CD14-positive monocyte (primary cell): Measurements from ENCODE around the gene TEX54. TPM values are rescaled to one million over a fixed set of nuclear protein-coding genes. Genes with fewer than 3 reads are reported as not detected.

Source experiments
- DNase-seq, 3 donors: peaks; one replicate each; pipeline ENCODE4 v3.0.0-alpha.2; 2011 to 2022
- H2AFZ ChIP-seq: 2 replicates; pipeline ENCODE4 v1.6.0; 2012; ENCODE audit warnings: mild to moderate bottlenecking, low read depth, low read length, inconsistent platforms; ENCODE audit not compliant: insufficient read depth, poor library complexity, severe bottlenecking
- H3K27ac ChIP-seq, 2 donors: 1 replicate in 1 of 2; 2 replicates in 1 of 2; pipeline ENCODE4 v1.5.1; 2012 to 2013; ENCODE audit warnings: low read length in 2 of 2, control low read depth in 1 of 2, inconsistent platforms in 1 of 2, low read depth in 1 of 2, mild to moderate bottlenecking in 1 of 2
- H3K27me3 ChIP-seq, 2 donors: one replicate each; pipeline versions ENCODE4 v1.6.0 to v1.6.1; 2011 to 2013; ENCODE audit warnings: low read length in 2 of 2; ENCODE audit not compliant: control insufficient read depth in 2 of 2, insufficient read depth in 2 of 2
- H3K36me3 ChIP-seq, 2 donors: replicated peaks in 1 of 2; 1 replicate in 1 of 2; 2 replicates in 1 of 2; pipeline versions ENCODE4 v1.5.1 to v1.6.1; 2012 to 2013; ENCODE audit warnings: low read length in 2 of 2, control low read depth in 1 of 2, inconsistent platforms in 1 of 2, mild to moderate bottlenecking in 1 of 2; ENCODE audit not compliant: insufficient read depth in 2 of 2, control insufficient read depth in 1 of 2
- H3K4me1 ChIP-seq, 2 donors: 1 replicate in 1 of 2; 2 replicates in 1 of 2; pipeline versions ENCODE4 v1.5.1 to v1.6.1; 2012 to 2013; ENCODE audit warnings: low read length in 2 of 2, control low read depth in 1 of 2, inconsistent platforms in 1 of 2, mild to moderate bottlenecking in 1 of 2, moderate library complexity in 1 of 2; ENCODE audit not compliant: insufficient read depth in 2 of 2, control insufficient read depth in 1 of 2
- H3K4me2 ChIP-seq: replicated peaks from 2 replicates; pipeline ENCODE3; 2012; ENCODE audit warnings: low read length, moderate library complexity, mild to moderate bottlenecking; ENCODE audit not compliant: poor library complexity, severe bottlenecking; ENCODE audit errors: extremely low read depth
- H3K4me3 ChIP-seq, 3 experiments: fragments of 200-600 bp in 1 of 3; sonication (generic) in 1 of 3; replicated peaks in 1 of 3; 1 replicate in 2 of 3; 2 replicates in 1 of 3; pipeline ENCODE4 v1.5.1; 2011 to 2013; ENCODE audit warnings: low read length in 3 of 3, mild to moderate bottlenecking in 3 of 3, control low read depth in 2 of 3, low read depth in 2 of 3, inconsistent platforms in 1 of 3, moderate library complexity in 1 of 3
- H3K79me2 ChIP-seq: 2 replicates; pipeline ENCODE4 v1.6.0; 2012; ENCODE audit warnings: mild to moderate bottlenecking, control low read depth, inconsistent platforms, low read length, moderate library complexity; ENCODE audit not compliant: insufficient read depth
- H3K9ac ChIP-seq: 2 replicates; pipeline ENCODE4 v1.6.0; 2017; ENCODE audit warnings: low read length, mild to moderate bottlenecking; ENCODE audit not compliant: insufficient read depth, poor library complexity, severe bottlenecking
- H3K9me3 ChIP-seq, 2 donors: replicated peaks in 1 of 2; 1 replicate in 1 of 2; 2 replicates in 1 of 2; pipeline versions ENCODE4 v1.5.1 to v1.6.1; 2012 to 2013; ENCODE audit warnings: low read length in 2 of 2, control low read depth in 1 of 2; ENCODE audit not compliant: control insufficient read depth in 1 of 2, insufficient read depth in 1 of 2
- H4K20me1 ChIP-seq: 2 replicates; pipeline ENCODE4 v1.6.0; 2012; ENCODE audit warnings: mild to moderate bottlenecking, low read length, control low read depth, moderate library complexity; ENCODE audit not compliant: insufficient read depth
- H3K27ac Mint-ChIP-seq, 7 donors: one replicate each; pipeline ENCODE4 v1.8.0; 2020; ENCODE audit warnings: mild to moderate bottlenecking in 7 of 7, mixed read lengths in 7 of 7, moderate library complexity in 6 of 7, inconsistent platforms in 2 of 7
- H3K27me3 Mint-ChIP-seq, 3 donors: one replicate each; pipeline ENCODE4 v1.8.0; 2021 to 2022; ENCODE audit warnings: low read depth in 3 of 3, mild to moderate bottlenecking in 3 of 3, mixed read lengths in 3 of 3, moderate library complexity in 3 of 3, inconsistent platforms in 1 of 3
- H3K36me3 Mint-ChIP-seq, 2 donors: one replicate each; pipeline ENCODE4 v1.8.0; 2020; ENCODE audit warnings: mixed read lengths in 2 of 2, inconsistent platforms in 1 of 2, mild to moderate bottlenecking in 1 of 2
- H3K4me1 Mint-ChIP-seq: one replicate; pipeline ENCODE4 v1.8.0; 2020; ENCODE audit warnings: mild to moderate bottlenecking, mixed read lengths
- H3K4me3 Mint-ChIP-seq, 2 donors: one replicate each; pipeline ENCODE4 v1.8.0; 2020; ENCODE audit warnings: mild to moderate bottlenecking in 2 of 2, mixed read lengths in 2 of 2, moderate library complexity in 1 of 2
- H3K9me3 Mint-ChIP-seq, 7 donors: one replicate each; pipeline ENCODE4 v1.8.0; 2020 to 2022; ENCODE audit warnings: mixed read lengths in 7 of 7, mild to moderate bottlenecking in 6 of 7, moderate library complexity in 6 of 7, inconsistent platforms in 2 of 7
- WGBS: methylation state at CpG from one replicate; pipeline ENCODE4 v1.1.5; 2013; ENCODE audit warnings: missing lambda C conversion rate; ENCODE audit not compliant: insufficient coverage; 5-methylcytosine and 5-hydroxymethylcytosine counted together
- intact Hi-C, 2 donors: fragments of 100-400 bp; cut with micrococcal nuclease; formaldehyde crosslinking; loops; one replicate each; pipeline versions ENCODE4 v1.15.0 to v1.15.1; 2023
- polyA plus RNA-seq, 3 donors: library from polyadenylated mRNA; depleted of rRNA in 1 of 3; unstranded in 2 of 3; stranded (reverse) in 1 of 3; fragments of 300-500 nt in 2 of 3; fragments of >200 nt in 1 of 3; fragmentation: Illumina TruSeq in 2 of 3; gene quantifications; 1 replicate in 2 of 3; 2 replicates in 1 of 3; pipeline ENCODE4 v1.2.3, GENCODE V29; 2012 to 2021
- TF ChIP-seq, protein P1 (sequence below): fragments of 200-600 bp; IDR thresholded peaks from one replicate; pipeline ENCODE4 v1.8.0; 2022; ENCODE audit warnings: antibody characterized with exemption, mild to moderate bottlenecking

Gene TEX54
- polyA plus RNA-seq, 3 donors, result 0.74 TPM; not detected in 2

GRCh38 chr11:62847767-62848314, 15.2 kb upstream of the TEX54 start:
- Histone ChIP-seq H3K9ac (no peak overlapping the region), H3K4me1 (peaks cover 1 to 3% of the 10 kb centered on the region in 2 donors), H2AFZ (no peak overlapping the region), H3K4me2 (no peak overlapping the region), H3K27me3 (no peaks in the 10 kb centered on the region), H3K9me3 (no peaks in the 10 kb centered on the region), H3K4me3 (no peak overlapping the region), H3K79me2 (peaks cover 2% of the 10 kb centered on the region), H4K20me1 (peaks cover 10% of the 10 kb centered on the region), H3K27ac (no peak overlapping the region), H3K36me3 (peaks cover 14 to 17% of the 10 kb centered on the region in 2 donors)
- DNase-seq, result no peak
- H3K27me3 Mint-ChIP-seq, result no peaks in the 10 kb centered on the region
- H3K27ac Mint-ChIP-seq, result no peak overlapping the region
- intact Hi-C loops, result no loop called here
- TF ChIP-seq, protein P1, sequence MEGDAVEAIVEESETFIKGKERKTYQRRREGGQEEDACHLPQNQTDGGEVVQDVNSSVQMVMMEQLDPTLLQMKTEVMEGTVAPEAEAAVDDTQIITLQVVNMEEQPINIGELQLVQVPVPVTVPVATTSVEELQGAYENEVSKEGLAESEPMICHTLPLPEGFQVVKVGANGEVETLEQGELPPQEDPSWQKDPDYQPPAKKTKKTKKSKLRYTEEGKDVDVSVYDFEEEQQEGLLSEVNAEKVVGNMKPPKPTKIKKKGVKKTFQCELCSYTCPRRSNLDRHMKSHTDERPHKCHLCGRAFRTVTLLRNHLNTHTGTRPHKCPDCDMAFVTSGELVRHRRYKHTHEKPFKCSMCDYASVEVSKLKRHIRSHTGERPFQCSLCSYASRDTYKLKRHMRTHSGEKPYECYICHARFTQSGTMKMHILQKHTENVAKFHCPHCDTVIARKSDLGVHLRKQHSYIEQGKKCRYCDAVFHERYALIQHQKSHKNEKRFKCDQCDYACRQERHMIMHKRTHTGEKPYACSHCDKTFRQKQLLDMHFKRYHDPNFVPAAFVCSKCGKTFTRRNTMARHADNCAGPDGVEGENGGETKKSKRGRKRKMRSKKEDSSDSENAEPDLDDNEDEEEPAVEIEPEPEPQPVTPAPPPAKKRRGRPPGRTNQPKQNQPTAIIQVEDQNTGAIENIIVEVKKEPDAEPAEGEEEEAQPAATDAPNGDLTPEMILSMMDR, result no peak
- H3K4me1 Mint-ChIP-seq, result peaks cover 7% of the 10 kb centered on the region
- no CpG with 5 or more reads among the region's 1 CpG for WGBS
- H3K4me3 Mint-ChIP-seq, result no peak overlapping the region
- peaks cover 14 to 17% of the 10 kb centered on the region in 2 donors for H3K36me3 Mint-ChIP-seq
- no peaks in the 10 kb centered on the region for H3K9me3 Mint-ChIP-seq

- H3K27me3 ChIP-seq, result no peaks in the 10 kb centered on the region
- peaks cover 12 to 13% of the 10 kb centered on the region in 2 donors for H3K4me1 ChIP-seq
- Mint-ChIP-seq H3K27ac (no peak overlapping the region), H3K4me1 (no peaks in the 10 kb centered on the region), H3K27me3 (no peaks in the 10 kb centered on the region), H3K36me3 (peaks cover 0 to 3% of the 10 kb centered on the region in 2 donors), H3K4me3 (no peak overlapping the region), H3K9me3 (no peaks in the 10 kb centered on the region)
- H3K9me3 ChIP-seq, result no peaks in the 10 kb centered on the region
- no peak overlapping the region for H3K9ac ChIP-seq
- no peaks in the 10 kb centered on the region for H4K20me1 ChIP-seq
- no peak overlapping the region for H3K4me2 ChIP-seq
- H2AFZ ChIP-seq, result no peak overlapping the region
- TF ChIP-seq, protein P1, result no peak
- H3K79me2 ChIP-seq, result no peaks in the 10 kb centered on the region
- 100% methylated on average over 3 of the region's 3 CpGs for WGBS
- intact Hi-C loops, result no loop called here
- H3K4me3 ChIP-seq, result no peak overlapping the region
- no peak for DNase-seq
- no peak overlapping the region for H3K27ac ChIP-seq
- peaks cover 0 to under 1% of the 10 kb centered on the region in 2 donors for H3K36me3 ChIP-seq
These were observed 13.5 kb upstream of the TEX54 start for GRCh38 chr11:62846177-62846576.
